GM19455 (cell line): ENCODE measurements around the gene LSMEM2.

Source experiments
- ATAC-seq: cut with Tn5 transposase; IDR thresholded peaks from one replicate; pipeline ENCODE4 v1.9.1; 2021; ENCODE audit not compliant: unreplicated experiment

Gene LSMEM2

GRCh38 chr3:50320853-50321335 lies 42.0 kb downstream of the LSMEM2 start:
- peak; percentile 53 for ATAC-seq

DNA sequence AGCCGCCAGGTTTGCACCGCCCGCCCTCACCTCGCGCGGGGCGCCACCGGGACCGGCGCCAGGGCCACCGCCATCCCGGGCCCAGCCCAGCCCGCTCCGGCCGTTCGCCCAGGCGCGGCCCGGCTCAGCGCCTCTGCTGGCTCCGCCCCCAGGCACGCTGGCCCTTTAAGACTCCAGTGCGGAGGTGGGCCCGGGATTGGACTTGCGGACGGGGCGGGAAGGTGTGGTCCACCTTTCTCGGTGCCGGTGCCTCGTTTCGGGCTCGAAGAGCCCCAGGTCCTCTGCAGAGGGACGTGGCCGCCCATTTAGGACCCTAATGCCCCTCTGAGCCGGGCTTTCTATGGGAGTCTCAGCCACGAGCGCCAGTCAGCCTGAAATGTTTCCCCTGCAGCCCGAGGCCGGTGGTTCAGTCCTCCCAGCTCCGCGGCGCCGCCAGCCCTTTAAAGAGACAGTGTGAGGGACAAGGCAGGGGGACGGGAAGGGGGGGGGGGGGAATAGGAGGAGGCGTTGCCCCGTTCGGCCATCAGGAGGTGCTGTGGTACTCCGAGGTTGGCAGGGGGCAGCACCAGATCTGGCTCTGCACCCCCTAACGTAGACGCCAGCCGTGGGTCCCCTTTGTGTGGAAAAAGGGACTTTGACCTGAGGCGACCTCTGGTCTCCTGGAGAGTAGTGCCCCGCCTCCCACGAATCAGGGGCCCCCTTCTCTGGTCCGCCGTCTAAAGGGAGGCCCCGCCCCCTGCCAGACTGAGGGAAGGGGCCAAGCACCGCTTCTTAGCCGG lies 42.6 kb downstream of the LSMEM2 start:
- peak; percentile 77 for ATAC-seq

GRCh38 chr3:50322115-50322385 lies 43.2 kb downstream of the LSMEM2 start:
- no peak for ATAC-seq

DNA sequence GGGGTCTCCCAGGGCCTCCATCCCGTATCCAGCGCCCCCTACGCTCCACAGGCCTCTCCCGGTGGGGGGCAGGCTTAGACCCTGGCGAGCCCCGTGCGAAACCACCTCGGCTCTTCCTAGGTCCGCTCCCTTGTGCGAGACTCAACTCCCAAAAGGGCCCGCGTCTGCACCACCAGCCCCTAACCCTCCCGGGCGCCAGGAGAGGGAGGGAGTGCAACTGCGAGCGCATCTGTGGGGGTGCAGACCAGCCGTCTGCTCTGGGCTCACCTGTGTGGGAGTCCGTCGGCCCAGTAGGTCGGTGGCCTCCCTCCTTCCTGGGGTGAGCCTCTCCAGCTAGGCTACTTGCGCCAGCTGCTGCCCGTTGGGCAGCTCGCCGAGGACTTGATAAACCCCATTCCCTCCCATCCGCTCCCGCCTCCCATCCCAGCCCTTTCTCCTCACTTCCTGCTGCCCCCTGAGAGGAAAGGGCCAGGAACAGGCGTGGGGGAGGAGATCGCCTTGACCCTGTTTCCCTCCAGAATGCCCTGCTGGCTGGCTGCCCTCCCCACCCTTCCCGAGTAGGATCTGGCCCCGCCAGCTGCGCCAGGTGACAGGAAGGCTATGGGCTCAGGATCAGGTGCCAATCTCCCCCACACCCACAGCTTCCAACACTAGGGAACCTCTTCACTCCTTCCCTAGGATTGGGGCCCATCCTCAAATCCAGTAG lies 43.7 kb downstream of the LSMEM2 start, which contains the start of gene HYAL2:
Gene HYAL2, minus strand, starts transcription at position 360 of the 706 bp plus-strand sequence. CDS start 2,256 bp downstream, outside the sequence.
- no peak for ATAC-seq

DNA sequence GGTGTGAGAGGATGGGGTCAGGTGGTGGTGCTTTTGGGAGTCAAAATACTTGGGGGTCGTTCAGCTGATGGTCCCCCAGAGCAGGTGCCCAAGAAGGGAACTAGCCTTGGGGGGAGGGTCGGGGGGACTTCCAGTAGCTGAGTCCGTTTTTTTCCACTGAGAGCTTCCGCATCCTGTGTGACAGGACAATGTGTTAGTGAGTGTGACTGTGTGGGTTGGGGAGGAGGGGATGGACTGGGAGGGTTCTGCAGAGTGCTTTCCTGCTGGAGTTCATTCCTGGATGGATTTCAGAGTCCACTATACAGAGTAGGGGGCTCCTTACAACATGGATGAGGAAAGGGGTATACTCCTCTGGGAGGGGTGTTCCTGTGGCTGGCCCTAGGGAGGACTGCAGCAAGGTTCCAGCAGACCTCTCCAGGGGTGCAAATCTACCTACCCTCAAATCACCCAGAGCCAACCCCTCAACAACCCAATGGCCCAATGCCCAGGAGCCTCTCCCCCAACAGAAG lies 44.3 kb downstream of the LSMEM2 start:
- no peak for ATAC-seq

DNA sequence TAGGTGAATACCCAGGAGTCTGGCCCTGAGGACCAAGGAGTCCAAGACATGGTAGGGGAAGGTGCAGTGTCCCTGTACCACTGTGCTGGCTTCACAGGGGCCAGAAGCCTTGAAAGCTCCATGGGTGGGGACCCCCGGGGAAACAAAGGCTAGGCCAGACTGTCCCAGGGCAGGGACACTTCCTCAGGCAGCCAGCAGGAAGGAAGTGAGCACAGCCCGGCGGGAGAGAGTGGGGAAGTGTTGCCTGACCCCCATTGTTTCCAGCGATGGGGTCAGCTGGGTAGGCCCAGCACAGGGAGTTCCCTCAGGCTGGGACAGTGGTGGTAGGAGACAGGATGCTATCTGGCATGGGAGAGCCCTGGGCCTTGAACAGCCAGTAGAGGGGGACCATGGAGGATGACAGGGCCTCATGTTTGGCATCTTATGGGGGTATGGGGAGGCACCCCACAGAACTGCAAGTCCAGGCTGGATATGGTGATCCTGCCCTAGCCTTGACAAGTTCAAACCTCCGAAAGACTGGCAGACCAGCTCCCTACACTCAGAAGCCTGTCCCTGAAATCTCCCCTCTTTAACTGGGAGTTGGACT lies 44.8 kb downstream of the LSMEM2 start:
- ATAC-seq = no peak

DNA sequence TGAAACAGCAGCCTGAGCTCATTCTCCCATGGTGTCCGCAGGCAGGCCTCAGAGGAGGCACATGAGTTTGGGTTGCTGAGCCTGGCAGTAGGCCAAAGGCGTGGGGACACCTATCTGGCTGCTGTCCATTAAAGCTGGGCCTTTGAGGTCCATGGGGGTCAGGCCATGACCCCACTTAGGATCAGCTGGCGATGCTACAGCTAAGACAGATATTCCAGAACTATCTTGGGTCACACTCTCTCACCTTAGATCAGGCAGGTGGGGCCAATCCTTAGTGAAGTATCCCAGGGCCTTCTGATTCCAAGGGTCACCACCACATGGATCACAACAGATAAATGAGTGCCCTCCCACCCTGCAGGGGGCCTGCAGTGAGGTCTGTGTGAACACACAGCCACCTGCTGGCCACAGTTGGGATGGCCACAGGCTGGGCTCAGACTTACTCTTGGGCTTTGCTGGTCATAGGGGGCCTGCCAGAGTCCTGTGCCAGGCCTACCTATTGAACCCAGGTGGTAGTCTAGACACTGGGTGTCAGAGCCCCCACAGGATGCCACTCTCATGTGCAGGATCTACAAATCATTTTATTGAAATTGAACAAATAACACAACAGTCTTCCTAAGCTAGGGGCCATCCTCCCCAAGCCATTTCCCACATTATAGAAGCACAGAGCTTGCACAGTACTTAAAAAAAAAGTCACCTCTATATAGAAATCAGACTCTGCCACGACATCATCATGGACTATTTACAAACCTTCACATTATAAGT lies 45.6 kb downstream of the LSMEM2 start:
- no peak for ATAC-seq

GRCh38 chr3:50325113-50325480 lies 46.2 kb downstream of the LSMEM2 start:
- ATAC-seq = no peak

- no peak for ATAC-seq
Observed at GRCh38 chr3:50325497-50326181, 46.8 kb downstream of the LSMEM2 start.

DNA sequence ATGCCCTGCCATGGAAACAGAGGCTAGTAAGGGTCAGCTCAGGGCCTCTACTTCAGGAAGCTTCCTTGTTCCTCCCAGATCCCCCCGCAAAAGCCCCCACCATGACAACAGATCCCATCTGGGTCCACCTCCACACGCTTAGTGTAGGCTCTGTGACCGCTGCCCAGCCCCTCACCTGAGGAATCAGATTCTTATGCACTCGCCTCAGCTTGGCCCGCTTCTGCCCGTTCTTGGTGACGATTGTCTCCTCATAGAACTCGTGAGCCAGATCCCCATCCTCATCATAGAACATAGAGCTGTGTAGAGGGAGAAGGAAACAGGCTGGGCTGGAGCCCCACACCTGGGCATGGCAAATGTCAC lies 47.3 kb downstream of the LSMEM2 start:
- no peak for ATAC-seq

DNA sequence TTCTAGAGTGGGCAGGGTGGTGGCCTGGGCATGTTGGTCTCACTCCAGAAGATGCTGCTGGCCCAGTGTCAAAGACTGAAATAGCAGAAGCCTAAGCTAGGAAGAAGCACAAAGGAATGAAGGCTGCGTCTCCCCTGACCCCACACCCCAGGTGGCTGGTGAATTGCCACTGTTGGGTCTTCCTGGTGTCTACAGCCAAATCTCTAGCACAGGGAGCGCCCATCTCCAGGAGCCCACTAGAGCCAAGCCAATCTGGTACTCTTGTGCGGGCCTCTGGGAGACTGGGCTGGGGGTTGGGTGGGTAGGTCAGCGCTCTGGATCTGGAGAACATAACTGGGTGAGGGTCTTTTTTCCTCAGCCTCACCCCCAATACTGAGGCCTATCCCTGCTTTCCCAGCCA lies 48.2 kb downstream of the LSMEM2 start:
- no peak for ATAC-seq

- ATAC-seq = peak; percentile 81
Observed at GRCh38 chr3:50327943-50328691, 49.2 kb downstream of the LSMEM2 start, which contains the start of gene TUSC2. TUSC2 (minus strand) TSS chr3:50328223; CDS start chr3:50328099, 124 bp downstream.

DNA sequence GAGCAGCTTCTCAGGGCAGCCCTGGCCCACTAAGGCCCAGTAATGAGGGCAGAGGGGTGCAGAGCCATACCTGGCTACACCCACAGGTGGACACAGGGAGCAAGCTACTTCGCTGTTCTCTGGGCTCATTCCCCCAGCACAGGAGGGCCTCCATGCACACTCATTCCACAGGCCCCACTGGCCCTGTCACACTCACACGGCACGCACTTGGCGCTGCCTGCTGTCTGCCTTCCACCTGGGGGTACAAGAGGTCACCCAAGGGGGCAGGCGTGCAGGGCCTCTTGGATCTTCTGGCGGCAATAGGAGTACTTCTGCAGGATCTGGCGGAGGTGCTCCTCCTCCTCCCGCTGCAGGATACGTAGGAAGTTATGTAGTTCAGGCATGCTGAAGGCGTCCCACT lies 51.4 kb downstream of the LSMEM2 start:
- no peak for ATAC-seq

GRCh38 chr3:50331364-50331907 lies 52.5 kb downstream of the LSMEM2 start:
- no peak for ATAC-seq

- ATAC-seq = no peak
Observed at GRCh38 chr3:50333744-50334328, 54.9 kb downstream of the LSMEM2 start.

GRCh38 chr3:50334339-50335075 lies 55.6 kb downstream of the LSMEM2 start:
- no peak for ATAC-seq

GRCh38 chr3:50336452-50337174 lies 57.7 kb downstream of the LSMEM2 start:
- peak; percentile 34 for ATAC-seq
